HG03103 (cell line): ENCODE measurements around the gene DGKD.

ENCODE experiments used
- ATAC-seq: cut with Tn5 transposase; IDR thresholded peaks from one replicate; pipeline ENCODE4 v1.9.1; 2021; ENCODE audit warnings: low read depth; ENCODE audit not compliant: unreplicated experiment

DGKD gene

GRCh38 chr2:233423552-233423860, 69.2 kb downstream of the DGKD start:
- no peak for ATAC-seq

GRCh38 chr2:233424154-233424951, 70.1 kb downstream of the DGKD start:
- no peak for ATAC-seq

GRCh38 chr2:233426619-233427342, 72.5 kb downstream of the DGKD start:
- ATAC-seq: no peak

- no peak for ATAC-seq
Observed at GRCh38 chr2:233428008-233428407, 73.7 kb downstream of the DGKD start.

DNA sequence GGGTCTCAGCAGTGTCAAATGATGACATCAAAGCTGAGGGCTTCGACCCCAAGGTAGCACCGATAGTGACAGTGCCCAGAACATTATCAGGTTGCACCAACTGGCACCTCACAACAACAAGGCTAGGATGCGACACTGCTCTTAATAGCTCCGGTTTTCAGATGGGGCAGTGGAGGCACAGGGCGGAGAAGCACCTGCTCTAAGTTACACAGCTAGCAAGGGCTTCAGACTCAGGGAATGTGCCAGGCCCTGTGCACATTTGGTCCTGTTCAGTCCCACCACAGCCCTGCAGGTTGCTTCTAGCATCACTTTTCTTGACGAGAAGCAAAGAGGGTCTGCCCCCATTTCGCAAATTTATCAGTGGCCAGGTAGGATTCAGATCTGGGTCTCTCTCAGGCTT, 74.1 kb downstream of the DGKD start:
- no peak for ATAC-seq

- no peak for ATAC-seq
Observed at GRCh38 chr2:233429175-233429897, 75.0 kb downstream of the DGKD start.

GRCh38 chr2:233430081-233430480, 75.8 kb downstream of the DGKD start:
- ATAC-seq: no peak

DNA sequence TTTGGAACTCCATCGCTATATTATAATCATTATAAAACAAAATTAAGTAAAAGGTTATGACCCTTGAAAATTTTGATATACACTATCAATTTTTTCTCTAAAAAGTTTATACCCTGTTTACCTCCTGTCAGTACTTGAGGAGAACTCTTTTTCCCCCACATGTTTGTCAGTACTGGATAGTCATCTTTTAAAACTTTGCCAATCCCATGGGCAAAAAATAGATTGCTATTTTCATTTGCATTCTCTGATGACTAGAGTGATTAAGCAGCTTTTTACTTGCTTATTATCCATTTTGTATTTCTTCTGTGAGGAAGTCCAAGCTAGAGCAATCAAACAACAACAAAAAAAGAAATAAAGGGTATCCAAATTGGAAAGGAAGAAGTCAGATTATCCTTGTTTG, 76.4 kb downstream of the DGKD start:
- ATAC-seq: no peak

GRCh38 chr2:233433029-233433428, 78.7 kb downstream of the DGKD start:
- no peak for ATAC-seq

GRCh38 chr2:233433794-233434193, 79.5 kb downstream of the DGKD start:
- no peak for ATAC-seq

GRCh38 chr2:233434666-233435330, 80.5 kb downstream of the DGKD start:
- ATAC-seq: no peak

- no peak for ATAC-seq
Observed at GRCh38 chr2:233435436-233436190, 81.3 kb downstream of the DGKD start.

DNA sequence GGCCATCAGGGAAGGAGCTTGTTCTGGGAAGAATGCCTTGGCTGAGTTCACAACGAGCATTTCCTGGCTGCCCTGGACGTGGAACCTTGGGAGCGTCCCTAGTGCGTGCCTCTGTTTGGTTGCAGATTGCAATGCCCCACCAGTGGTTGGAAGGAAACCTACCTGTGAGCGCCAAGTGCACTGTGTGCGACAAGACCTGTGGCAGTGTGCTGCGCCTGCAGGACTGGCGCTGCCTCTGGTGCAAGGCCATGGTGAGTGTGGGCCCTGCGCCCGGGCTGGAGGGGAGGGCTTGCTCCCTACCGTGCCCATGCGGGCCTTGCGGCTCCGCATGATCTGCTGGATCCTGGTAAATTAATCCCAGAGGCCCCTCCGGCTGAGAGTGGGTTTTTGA, 81.9 kb downstream of the DGKD start:
- no peak for ATAC-seq

DNA sequence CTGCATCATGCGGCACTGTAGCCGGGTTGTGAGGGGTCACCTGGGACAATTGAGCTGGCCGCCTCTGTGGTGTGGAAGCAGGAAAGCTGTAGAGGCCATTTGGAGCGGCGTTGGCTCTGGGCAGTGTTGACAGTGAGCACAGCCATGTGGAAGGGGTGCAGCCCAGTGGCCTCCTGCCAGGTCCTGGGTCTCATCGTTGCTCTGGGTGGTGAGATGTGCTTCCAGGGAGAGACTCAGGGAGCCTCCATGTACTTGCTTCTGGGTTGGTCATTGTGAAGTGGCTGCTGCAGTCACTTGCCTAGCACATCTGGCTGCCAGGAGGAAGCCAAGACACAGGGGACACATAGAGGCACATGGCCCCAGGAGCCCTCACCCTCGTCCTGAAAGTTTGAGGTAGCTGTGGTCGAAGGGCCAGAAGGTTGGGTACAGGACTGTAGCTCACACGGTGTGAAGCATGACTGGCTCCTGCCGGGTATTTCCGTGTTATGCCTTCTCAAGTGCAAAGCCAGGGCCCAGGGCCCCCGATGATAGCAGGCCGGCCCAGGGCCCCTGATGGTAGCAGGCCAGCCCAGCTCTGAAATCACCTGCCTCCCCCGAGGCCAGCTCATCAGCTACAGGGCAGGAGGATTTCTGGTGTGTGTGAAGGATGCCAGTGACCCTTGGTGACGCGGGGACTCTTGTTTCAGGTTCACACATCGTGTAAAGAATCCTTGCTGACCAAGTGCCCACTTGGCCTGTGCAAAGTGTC, 82.6 kb downstream of the DGKD start:
- ATAC-seq: no peak

DNA sequence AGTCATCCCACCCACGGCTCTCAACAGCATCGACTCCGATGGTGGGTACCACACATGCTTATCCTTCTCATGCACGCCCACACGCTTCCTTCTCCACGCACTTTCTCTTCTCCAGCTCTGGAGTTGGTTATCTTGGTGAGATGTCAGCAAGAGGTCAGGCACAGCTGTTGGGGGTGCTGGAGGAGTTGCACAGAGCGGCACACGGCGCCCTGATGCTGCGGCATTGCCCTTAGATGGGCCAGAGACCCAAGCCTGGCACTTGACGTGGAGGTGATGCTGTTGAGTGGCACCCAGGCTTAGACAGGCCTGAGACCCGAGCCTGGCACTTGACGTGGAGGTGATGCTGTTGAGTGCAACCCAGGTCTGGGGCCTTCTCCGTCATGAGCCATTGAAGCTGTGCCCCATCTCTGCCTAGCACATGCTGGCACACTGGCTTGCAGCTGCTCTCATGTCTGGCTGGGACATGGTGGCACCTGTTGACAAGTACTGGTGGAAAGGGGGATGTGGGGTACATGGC, 83.2 kb downstream of the DGKD start:
- no peak for ATAC-seq

- no peak for ATAC-seq
Observed at GRCh38 chr2:233438573-233439147, 84.4 kb downstream of the DGKD start.

DNA sequence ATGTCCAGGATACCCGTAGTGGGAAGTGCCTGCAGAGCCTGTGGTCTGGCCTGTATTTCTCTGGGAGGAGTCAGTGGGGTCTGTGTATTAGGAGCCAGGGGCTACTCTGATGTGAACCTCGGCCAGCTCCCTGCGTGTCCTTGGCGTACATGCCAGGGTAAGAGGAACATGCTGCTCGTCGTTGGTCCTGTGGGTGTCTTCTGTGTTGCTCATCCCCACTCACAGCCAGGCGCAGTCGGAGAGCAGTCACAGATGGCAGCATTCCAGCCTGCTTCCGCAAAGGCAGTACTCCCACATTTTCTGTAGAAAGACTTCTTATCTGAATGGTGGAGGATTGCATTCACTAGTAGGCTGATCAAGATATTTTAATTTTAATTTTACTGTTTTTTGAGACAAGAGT, 84.9 kb downstream of the DGKD start:
- no peak for ATAC-seq

- no peak for ATAC-seq
Observed at GRCh38 chr2:233440314-233440713, 86.0 kb downstream of the DGKD start.

GRCh38 chr2:233440714-233441113, 86.4 kb downstream of the DGKD start:
- ATAC-seq: no peak
